Suppressor macrophage treated with lipopolysaccharide for 4 hours (primary cell): ENCODE data around the gene TRAPPC11.

Experiments used
- DNase-seq: peaks from one replicate; pipeline ENCODE4 v3.0.0-alpha.2; 2020

TRAPPC11 gene

GRCh38 chr4:183638436-183638835, 20.7 kb upstream of the TRAPPC11 start:
- DNase-seq, result no peak

- DNase-seq, result no peak
These were observed 19.8 kb upstream of the TRAPPC11 start for GRCh38 chr4:183639291-183639690.

GRCh38 chr4:183645326-183645725, 13.8 kb upstream of the TRAPPC11 start:
- no peak for DNase-seq

GRCh38 chr4:183657564-183657963, 1.5 kb upstream of the TRAPPC11 start:
- peak; percentile 10 for DNase-seq

- DNase-seq, result peak; percentile 29
These were observed 598 bp upstream of the TRAPPC11 start for GRCh38 chr4:183658362-183659028.

- no peak for DNase-seq
These were observed 764 bp downstream of the TRAPPC11 start for GRCh38 chr4:183659872-183660242.

GRCh38 chr4:183666088-183666487, 7.0 kb downstream of the TRAPPC11 start:
- no peak for DNase-seq

- DNase-seq, result no peak
These were observed 11.2 kb downstream of the TRAPPC11 start for GRCh38 chr4:183670251-183670650.

- no peak for DNase-seq
These were observed 12.0 kb downstream of the TRAPPC11 start for GRCh38 chr4:183670960-183671555.

GRCh38 chr4:183674153-183674552, 15.1 kb downstream of the TRAPPC11 start:
- peak; percentile 26 for DNase-seq

GRCh38 chr4:183675625-183676024, 16.5 kb downstream of the TRAPPC11 start:
- no peak for DNase-seq

- DNase-seq, result no peak
These were observed 22.0 kb downstream of the TRAPPC11 start for GRCh38 chr4:183681119-183681518.

- no peak for DNase-seq
These were observed 27.4 kb downstream of the TRAPPC11 start for GRCh38 chr4:183686461-183686860.

GRCh38 chr4:183688216-183688615, 29.1 kb downstream of the TRAPPC11 start:
- no peak for DNase-seq

- DNase-seq, result no peak
These were observed 31.9 kb downstream of the TRAPPC11 start for GRCh38 chr4:183691006-183691405.

GRCh38 chr4:183691897-183692296, 32.8 kb downstream of the TRAPPC11 start:
- no peak for DNase-seq

GRCh38 chr4:183698909-183699308, 39.8 kb downstream of the TRAPPC11 start:
- DNase-seq, result no peak

GRCh38 chr4:183700407-183700806, 41.3 kb downstream of the TRAPPC11 start:
- no peak for DNase-seq

GRCh38 chr4:183702492-183702891, 43.4 kb downstream of the TRAPPC11 start:
- no peak for DNase-seq

- DNase-seq, result no peak
These were observed 55.5 kb downstream of the TRAPPC11 start for GRCh38 chr4:183714626-183715025.

- no peak for DNase-seq
These were observed 57.2 kb downstream of the TRAPPC11 start for GRCh38 chr4:183716302-183716701.

- no peak for DNase-seq
These were observed 59.8 kb downstream of the TRAPPC11 start for GRCh38 chr4:183718876-183719275.

GRCh38 chr4:183721207-183722081, 62.4 kb downstream of the TRAPPC11 start:
- DNase-seq, result peak; percentile 69
